CD4-positive, alpha-beta T cell treated with Interleukin-10 for 1 hour (primary cell): ENCODE data around the gene MSH5.
A peak's percentile ranks its signal among the peaks of the same experiment; 100 is the strongest.
"Not testable (repeated sequence)": the region's sequence is repeated elsewhere in the genome, so short reads cannot be mapped to it uniquely, and the experiment has no call there.

Experiments
- DNase-seq: peaks from one replicate; pipeline ENCODE4 v3.0.0-alpha.2; 2020

Gene MSH5

GRCh38 chr6:31739639-31740396 lies at the start of gene MSH5:
TSS of gene MSH5 (plus strand) at chr6:31740005. CDS start at chr6:31740467, 462 bp downstream.
- peak; percentile 97 for DNase-seq

GRCh38 chr6:31690231-31691077 lies 49.4 kb upstream of the MSH5 start:
- DNase-seq = no peak

- DNase-seq = no peak
Observed at GRCh38 chr6:31691078-31691463, 48.7 kb upstream of the MSH5 start.

DNA sequence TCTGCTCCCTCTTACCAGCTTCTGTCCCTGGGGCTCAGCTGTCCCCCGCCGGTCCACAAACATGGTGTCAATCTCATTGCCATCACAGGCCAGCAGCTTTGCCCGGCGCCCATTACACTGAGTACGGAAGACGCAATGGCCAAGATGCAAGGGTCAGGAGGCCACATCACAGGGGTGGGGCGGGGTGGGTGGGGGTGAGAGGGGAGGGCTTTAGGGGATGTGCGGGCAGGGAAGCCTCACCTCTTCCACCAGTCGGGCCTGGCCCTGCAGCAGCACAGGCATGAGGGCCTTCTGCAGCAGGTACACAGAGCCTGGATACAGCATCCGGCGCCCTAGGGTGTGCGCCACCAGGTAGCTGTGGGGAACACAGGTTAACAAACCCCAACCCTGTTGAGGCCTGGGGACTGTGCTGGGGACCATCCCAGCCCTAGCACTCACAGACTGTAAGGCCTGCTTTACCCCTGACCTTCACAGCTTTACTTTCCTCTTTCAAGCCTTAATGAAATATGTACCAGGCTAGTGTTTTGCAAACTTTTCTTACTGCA lies 48.2 kb upstream of the MSH5 start:
- no peak for DNase-seq

- no peak for DNase-seq
Observed at GRCh38 chr6:31692353-31692752, 47.5 kb upstream of the MSH5 start.

DNA sequence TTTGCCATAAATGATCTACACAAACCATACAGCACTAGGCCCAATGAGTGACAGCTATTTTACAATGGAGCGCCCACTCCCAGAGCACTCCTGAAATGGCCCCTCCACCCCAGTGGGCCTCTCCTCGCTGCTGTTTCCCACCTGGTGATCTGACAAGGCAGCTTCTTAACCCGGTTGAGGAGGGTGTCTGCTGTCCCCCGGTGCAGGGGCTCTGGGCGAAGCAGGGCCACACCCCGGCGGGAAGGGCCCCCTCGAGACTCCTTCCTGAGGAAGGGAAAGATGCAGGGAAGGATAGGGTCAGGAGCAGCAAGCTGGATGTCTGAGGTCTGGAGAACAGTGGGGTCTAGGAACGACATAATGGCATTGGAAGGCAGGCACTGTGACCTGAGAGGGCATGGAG lies 46.9 kb upstream of the MSH5 start:
- DNase-seq = no peak

GRCh38 chr6:31693535-31693934 lies 46.3 kb upstream of the MSH5 start:
- no peak for DNase-seq

GRCh38 chr6:31697555-31697954 lies 42.2 kb upstream of the MSH5 start:
- DNase-seq = no peak

DNA sequence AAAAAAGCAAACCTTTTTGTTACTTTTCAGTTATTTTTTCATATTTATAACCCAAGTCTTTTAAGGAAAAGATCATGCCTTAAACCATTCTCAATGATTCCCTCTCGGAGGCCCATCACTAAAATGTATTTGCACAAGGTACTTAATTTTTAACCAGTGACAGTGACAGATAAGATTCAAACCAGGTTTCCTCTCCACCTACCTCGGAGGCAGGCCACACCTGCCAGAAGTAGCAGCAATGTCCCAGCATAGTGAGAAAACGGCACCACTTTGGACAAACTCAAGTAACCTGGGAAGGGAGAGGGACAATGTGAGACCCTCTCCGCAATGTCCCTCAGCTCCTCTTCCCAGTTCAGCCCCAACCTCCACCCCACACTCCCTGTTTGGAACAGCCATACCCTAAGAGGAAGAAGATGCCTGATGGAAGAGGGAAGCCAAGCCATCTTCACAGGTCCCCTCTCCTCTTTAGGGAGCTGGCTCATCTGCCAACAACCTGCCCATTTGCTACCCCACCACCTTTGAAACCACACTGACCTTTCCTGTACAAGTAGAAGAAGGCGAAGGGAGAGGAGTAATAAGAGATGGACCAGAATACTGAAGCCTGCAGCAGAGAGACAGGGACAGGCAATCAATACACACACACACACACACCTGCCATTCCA lies 38.9 kb upstream of the MSH5 start:
- DNase-seq = no peak

DNA sequence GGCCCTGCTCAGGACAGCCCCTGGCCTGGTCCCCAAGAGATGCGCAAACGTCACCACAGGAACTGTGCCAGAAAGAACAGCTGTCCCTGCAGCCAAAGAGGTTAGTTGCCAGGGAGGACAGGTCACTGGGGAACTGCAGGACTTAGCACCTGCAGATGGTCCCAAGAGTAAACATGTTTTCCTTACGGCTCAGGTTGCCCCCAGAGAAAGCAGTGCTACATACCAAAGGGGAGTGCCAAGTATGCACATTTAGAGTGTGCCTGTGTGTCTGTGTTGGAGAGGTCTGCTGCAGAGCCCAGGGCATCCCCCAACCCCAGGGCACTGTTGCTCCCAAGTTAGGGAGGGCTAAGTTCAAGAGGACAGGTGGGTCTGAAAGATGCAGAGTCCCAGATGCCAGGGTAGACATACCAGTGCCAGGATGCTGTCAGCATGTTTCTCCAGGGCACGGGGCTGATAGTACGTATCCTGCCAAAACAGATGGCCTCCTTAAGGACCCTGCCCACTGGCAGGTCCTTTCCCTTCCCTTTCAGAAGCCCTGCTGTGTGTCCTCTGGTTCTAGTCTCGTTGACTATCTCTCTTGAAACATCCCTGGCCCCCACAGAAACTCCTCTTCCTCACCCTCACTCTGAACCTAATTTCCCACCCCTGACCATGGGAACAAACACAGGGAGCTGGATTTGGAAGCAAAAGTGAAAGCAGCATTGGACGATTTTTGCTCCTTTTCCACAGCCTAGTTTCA lies 38.0 kb upstream of the MSH5 start:
- no peak for DNase-seq

DNA sequence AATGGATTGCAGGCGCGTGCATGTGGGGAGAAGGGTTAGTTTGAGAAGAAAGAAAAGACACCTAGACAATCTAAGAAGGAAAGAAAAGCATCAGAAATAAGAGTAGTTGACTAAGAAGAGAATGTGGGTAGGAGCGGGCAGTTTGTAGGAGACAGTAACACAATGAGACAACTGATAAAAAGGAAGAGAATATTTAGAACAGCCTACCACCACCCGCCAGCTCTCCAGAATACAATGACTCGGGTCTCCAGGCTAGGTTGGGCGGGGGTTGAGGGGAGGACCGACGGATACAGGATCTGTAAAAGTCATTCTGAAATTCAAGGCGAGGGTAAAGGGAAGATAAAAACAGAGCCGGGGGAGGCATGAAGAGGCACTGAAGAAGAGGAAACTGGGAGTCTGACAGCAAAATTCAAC lies 37.4 kb upstream of the MSH5 start:
- DNase-seq = peak; percentile 15

- DNase-seq = peak; percentile 98
Observed at GRCh38 chr6:31702819-31703716, 36.7 kb upstream of the MSH5 start, which contains the start of gene ABHD16A. TSS of gene ABHD16A (minus strand) at chr6:31703324. CDS start at chr6:31703281, 43 bp downstream.

DNA sequence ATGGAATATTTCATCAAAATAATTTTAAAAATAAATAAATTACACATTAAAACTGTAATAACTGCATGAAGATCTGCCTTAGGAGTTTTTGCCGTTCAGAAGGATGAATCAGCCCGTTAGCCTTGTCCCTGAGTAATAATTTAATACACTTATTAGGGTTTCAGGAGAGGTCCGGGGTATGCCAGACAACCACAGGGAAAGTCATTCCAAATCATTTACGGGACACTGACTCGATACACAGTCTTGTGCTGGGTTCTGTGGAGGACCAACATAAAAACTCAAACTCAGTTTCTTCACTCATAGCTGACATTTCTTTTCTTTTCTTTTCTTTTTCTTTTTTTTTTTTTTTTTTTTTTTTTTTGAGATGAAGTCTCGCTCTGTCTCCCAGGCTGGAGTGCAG lies 33.9 kb upstream of the MSH5 start:
- DNase-seq = no peak

- no peak for DNase-seq
Observed at GRCh38 chr6:31706599-31706998, 33.2 kb upstream of the MSH5 start, which contains the start of gene LY6G6F. TSS of gene LY6G6F (plus strand) at chr6:31706866. CDS start at chr6:31706907, 41 bp downstream.

DNA sequence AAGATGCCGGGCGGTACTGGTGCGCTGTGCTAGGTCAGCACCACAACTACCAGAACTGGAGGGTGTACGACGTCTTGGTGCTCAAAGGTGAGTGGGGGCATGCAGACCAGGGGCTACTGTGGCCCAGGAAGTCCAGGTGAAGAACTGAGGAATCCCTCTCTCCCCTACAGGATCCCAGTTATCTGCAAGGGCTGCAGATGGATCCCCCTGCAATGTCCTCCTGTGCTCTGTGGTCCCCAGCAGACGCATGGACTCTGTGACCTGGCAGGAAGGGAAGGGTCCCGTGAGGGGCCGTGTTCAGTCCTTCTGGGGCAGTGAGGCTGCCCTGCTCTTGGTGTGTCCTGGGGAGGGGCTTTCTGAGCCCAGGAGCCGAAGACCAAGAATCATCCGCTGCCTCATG lies 32.1 kb upstream of the MSH5 start:
- no peak for DNase-seq

DNA sequence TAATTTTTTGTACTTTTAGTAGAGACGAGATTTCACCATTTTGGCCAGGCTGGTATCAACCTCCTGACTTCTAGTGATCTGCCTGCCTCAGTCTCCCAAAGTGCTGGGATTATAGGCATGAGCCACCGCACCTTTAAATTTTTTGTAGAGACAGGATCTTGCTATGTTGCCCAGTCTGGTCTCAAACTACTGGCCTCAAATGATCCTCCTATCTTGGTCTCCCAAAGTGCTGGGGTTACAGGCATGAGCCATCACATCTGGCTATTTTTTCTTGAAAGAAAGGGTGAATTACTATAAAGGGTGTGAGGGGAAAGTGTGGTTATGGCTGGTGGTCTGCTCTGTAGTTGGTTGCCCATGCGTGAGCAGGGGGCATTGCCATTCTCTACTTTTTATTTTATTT lies 31.6 kb upstream of the MSH5 start:
- DNase-seq = no peak

DNA sequence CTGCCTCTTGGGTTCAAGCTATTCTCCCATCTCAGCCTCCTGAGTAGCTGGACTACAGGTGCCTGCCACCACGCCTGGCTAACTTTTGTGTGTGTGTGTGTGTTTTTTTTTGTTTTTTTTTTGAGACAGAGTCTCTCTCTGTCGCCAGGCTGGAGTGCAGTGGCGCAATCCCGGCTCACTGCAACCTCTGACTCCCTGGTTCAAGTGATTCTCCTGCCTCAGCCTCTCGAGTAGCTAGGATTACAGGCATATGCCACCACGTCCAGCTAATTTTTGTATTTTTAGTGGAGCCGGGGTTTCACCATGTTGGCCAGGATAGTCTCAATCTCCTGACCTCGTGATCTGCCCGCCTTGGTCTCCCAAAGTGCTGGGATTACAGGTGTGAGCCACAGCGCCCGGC lies 30.6 kb upstream of the MSH5 start:
- DNase-seq = not testable (repeated sequence)

DNA sequence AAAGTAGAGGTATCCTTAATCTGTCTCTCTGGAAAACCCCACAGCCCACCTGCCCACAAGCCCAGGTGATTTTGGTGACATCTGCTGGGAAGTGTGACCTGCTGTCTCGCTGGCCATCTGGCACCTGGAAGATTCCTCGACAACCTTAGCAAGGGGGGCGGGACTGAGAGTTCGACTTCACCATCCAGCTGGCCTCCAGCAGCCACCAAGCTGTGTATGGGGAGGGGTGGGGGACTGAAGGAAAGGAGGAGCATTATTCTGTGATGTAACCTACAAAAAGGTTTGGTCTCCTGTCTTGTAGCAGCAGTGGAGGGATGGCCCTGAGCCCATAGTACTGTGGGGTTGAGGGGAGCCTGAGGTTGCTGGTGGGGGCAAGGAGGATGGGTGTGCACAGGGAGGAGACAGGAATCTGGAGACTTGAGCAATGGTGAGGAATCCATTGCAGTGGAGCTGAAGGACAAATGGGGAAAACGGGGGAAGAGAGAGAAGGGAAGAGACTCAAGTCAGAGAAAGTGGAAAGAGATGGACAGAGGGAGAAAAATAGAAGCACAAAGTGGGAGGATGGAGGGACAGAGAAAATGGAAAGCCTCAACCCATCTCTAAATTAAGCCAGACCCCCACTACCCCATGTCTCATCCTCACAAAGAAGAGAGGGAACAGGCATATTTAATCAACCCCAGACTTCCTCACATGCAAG lies 29.1 kb upstream of the MSH5 start:
- DNase-seq = no peak

DNA sequence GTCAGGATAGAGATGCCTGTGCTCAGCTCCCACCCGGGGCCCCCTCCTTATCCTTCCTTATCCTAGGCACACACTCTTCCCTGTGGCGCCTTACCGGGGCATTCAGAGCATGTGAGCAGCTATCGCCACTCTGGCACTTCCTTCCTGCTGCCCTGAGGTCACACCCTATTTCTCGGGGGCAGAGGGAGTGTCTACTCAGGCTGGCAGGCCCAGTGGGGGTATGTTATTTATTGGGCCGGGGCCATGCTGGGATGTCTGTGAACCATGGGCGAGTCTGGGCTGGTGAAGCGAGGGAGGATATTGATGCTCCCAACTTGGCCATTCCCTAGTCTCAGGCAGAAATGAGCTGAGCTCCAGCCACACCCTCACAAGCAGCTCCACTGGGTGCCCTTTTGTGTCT lies 28.6 kb upstream of the MSH5 start:
- no peak for DNase-seq

DNA sequence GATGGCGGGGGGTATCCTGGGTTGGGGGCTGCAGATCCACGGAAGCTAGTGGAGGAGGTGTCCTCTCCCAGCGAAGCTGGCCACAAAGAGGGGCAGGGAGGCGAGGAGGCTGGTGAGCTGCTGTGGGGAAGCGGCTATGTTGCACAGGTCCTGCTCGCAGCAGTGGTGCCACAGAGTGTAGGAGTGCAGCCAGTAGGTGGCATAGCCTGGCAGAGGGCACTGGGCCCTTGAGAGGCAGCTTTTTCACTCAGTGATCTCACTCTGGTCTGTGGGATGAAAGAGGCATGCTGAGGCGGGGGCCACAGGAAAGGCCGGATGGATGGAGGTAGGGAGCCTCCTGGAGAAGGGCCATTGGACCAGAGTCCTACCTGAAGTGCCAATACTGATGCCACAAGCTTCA lies 27.5 kb upstream of the MSH5 start:
- DNase-seq = peak; percentile 29

DNA sequence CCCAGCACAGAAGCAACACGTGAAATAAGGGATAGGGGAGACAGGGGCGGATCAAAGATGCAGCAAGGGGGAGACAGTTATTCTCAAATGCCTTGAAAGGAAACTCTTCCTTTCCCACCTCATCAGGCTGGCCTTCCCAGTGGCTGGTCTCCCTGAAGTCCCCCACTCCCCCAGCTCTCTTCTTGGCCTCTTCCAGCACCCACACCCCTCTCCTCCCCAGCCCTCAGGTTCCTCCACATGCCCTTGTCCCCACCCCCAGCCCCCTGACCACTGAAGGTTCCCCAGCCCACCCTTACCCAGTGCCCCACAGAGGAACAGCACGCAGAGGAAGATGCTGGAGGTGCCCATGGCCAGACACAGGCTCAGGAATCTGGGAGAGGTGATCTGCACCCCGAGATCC lies 26.3 kb upstream of the MSH5 start:
- DNase-seq = no peak
